ENCODE data around the gene GABRG1.

Gene GABRG1

GRCh38 chr4:46123913-46124755 is at the start of gene GABRG1:
Gene GABRG1, minus strand, starts transcription at chr4:46124054. Its CDS starts 141 bp downstream, at chr4:46123913.
- DNase-seq (ENCODE audit: low read depth), result no peak

GRCh38 chr4:46146993-46147392 is 23.1 kb upstream of the GABRG1 start:
- no peak for DNase-seq (ENCODE audit: low read depth)

GRCh38 chr4:46131498-46132057 is 7.7 kb upstream of the GABRG1 start:
- no peak for DNase-seq (ENCODE audit: low read depth)

- DNase-seq (ENCODE audit: low read depth), result no peak
Observed at GRCh38 chr4:46124773-46125413, 1.0 kb upstream of the GABRG1 start.

DNA sequence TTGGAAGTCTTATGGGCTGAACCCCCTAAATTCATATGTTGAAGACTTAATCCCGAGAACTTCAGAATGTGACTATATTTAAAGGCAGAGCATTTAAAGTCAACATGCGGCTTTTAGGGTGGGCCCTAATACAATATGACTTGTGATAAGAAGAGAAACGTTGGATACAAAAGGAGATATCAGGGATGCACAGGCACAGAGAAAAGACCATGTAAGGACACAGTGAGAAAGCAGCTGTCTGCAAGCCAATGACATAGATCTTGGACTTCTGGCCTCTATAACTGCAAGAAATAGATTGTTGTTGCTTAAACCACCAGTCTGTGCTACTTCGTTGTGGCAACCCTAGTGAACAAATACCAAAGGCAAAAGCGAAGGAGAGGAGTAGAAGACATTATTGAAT is 42.2 kb downstream of the GABRG1 start:
- DNase-seq (ENCODE audit: low read depth), result no peak

DNA sequence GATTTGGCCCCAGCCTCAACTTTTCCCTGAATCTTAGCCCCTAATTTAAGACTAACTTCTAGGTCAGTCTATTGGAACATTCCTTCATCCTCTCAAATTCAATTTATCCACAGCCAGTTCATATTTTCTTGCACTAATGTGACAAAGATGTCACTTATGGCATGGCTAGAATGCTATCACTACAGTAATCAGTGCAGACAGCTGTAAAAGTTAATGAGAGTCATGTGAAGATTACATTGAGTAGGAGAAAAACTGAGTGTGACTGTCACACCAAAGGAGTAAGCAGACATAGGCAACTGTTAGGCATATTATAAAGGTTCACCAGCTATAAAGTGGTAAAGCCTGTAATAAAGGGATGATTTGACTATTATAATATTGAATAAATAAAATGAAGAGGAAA is 42.6 kb downstream of the GABRG1 start:
- DNase-seq (ENCODE audit: low read depth), result no peak

- DNase-seq (ENCODE audit: low read depth), result no peak
Observed at GRCh38 chr4:46073778-46074177, 50.1 kb downstream of the GABRG1 start.

DNA sequence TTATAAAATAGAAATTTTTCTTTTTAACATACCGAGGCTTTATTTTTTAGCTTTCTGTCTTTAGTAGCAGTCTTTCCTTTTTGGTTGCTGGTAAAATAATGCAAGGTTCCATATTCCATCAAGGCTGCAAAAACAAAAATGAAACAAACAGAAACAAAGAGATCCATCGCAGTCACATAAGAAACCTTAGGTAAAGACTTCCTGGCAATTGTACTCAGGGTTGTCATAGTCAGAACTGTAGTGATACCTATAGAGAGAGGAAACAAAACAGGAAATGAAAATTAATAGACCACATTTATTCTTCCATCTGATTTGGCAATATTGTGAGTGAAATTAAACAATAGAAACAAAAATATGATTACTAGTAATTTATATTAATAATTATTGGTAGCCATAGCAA is 72.5 kb downstream of the GABRG1 start:
- DNase-seq (ENCODE audit: low read depth), result no peak

GRCh38 chr4:46032056-46032455 is 91.8 kb downstream of the GABRG1 start:
- DNase-seq (ENCODE audit: low read depth), result no peak

- DNase-seq (ENCODE audit: low read depth), result no peak
Observed at GRCh38 chr4:46016306-46016705, 107.5 kb downstream of the GABRG1 start.

GRCh38 chr4:45992728-45993127 is 131.1 kb downstream of the GABRG1 start:
- no peak for DNase-seq (ENCODE audit: low read depth)

DNA sequence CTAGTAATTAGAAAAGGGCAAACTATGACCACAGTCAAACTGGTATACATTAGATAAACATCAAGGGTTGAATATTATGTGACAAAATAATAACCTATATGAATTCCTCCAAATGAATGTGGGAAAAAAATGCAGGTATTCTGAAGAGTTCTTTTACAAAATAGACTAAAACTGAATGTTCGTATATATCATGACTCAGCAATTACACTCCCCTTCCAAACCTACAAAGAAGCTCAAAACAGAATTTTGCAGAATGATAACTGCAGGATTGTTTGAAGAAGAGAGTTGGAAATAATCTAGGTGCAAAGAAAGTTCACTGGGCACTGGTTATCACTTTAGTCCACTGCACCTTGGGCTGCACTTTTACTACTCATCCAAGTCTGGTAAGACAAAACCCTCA is 134.1 kb downstream of the GABRG1 start:
- no peak for DNase-seq (ENCODE audit: low read depth)

GRCh38 chr4:45987858-45988257 is 136.0 kb downstream of the GABRG1 start:
- DNase-seq (ENCODE audit: low read depth), result no peak
